Measurements from ENCODE around the gene NCKAP5. TPM values are rescaled to one million over a fixed set of nuclear protein-coding genes. Genes with fewer than 3 reads are reported as not detected.

NCKAP5 gene
- total RNA-seq, 1 donor from 2014 or later = 7.4 TPM

DNA sequence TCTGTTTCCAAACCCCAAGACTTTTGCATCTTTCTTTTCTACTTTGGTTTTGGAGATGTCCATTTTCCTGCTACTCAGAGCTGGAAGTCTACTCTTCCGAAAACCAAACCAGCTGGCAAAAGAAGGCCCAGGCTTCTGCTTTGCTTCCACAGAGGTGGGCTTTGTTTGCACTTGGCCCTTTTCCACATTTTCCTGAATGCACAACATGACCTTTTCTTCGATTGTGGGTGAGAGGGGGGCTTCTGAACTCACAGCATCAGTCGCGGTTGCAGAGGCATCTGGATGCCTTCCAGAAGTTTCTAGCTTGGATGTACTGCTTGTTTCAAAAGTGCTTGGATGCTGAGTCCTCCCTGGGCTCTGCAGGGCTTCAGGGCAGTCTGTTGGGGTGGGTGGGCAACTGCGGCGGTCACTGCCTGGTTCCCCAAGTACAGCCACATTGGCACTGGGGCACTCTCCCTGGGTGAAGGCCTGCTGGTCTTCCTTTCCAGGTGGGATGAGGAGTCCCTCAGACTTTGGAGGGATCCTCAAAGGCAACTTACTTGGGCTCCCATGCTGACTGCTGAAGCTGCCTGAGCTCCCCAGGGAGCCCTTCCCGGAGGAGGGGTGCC, 786.0 kb downstream of the NCKAP5 start:
- H3K9me3 Mint-ChIP-seq (ENCODE audit: unreplicated experiment) = no peaks in the 10 kb centered on the region
- no peak overlapping the region for H3K27ac Mint-ChIP-seq (ENCODE audit: unreplicated experiment)
- H3K36me3 Mint-ChIP-seq (ENCODE audit: low read depth, unreplicated experiment) = peaks cover 11% of the 10 kb centered on the region
- H3K4me1 Mint-ChIP-seq (ENCODE audit: unreplicated experiment) = no peaks in the 10 kb centered on the region
- no peak for DNase-seq (ENCODE audit: low spot score)
- H3K4me3 Mint-ChIP-seq (ENCODE audit: unreplicated experiment) = no peak overlapping the region
- TF ChIP-seq, protein P1, sequence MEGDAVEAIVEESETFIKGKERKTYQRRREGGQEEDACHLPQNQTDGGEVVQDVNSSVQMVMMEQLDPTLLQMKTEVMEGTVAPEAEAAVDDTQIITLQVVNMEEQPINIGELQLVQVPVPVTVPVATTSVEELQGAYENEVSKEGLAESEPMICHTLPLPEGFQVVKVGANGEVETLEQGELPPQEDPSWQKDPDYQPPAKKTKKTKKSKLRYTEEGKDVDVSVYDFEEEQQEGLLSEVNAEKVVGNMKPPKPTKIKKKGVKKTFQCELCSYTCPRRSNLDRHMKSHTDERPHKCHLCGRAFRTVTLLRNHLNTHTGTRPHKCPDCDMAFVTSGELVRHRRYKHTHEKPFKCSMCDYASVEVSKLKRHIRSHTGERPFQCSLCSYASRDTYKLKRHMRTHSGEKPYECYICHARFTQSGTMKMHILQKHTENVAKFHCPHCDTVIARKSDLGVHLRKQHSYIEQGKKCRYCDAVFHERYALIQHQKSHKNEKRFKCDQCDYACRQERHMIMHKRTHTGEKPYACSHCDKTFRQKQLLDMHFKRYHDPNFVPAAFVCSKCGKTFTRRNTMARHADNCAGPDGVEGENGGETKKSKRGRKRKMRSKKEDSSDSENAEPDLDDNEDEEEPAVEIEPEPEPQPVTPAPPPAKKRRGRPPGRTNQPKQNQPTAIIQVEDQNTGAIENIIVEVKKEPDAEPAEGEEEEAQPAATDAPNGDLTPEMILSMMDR (IDR thresholded peaks at IDR 0.05; ENCODE audit: unreplicated experiment) = no peak
- H3K27me3 Mint-ChIP-seq (ENCODE audit: unreplicated experiment) = no peaks in the 10 kb centered on the region

DNA sequence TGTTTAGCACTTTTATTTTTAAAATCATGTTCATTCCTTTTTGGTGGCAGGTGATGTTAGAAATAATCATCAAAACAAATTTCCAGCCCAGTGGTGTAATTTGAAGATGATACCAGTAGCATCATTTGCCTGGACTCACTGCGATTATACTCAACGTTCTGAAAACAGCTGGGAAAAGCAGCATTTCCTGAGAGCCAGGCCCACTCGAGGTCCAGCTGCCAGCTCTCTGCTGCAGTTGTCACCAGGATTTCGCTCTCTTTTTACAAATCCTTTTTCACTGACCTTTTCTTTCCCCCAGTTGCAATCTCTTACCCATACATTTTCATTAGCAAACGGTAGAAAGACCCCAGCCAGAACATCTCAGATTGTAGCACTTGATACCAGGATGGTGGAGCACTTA, 787.6 kb downstream of the NCKAP5 start:
- Mint-ChIP-seq H3K4me3 (ENCODE audit: unreplicated experiment) (no peak overlapping the region), H3K4me1 (ENCODE audit: unreplicated experiment) (no peaks in the 10 kb centered on the region), H3K9me3 (ENCODE audit: unreplicated experiment) (no peaks in the 10 kb centered on the region), H3K36me3 (ENCODE audit: low read depth, unreplicated experiment) (peaks cover 11% of the 10 kb centered on the region), H3K27ac (ENCODE audit: unreplicated experiment) (no peak overlapping the region), H3K27me3 (ENCODE audit: unreplicated experiment) (no peaks in the 10 kb centered on the region)
- no peak for DNase-seq (ENCODE audit: low spot score)
- TF ChIP-seq, protein P1 (IDR thresholded peaks at IDR 0.05; ENCODE audit: unreplicated experiment) = no peak

DNA sequence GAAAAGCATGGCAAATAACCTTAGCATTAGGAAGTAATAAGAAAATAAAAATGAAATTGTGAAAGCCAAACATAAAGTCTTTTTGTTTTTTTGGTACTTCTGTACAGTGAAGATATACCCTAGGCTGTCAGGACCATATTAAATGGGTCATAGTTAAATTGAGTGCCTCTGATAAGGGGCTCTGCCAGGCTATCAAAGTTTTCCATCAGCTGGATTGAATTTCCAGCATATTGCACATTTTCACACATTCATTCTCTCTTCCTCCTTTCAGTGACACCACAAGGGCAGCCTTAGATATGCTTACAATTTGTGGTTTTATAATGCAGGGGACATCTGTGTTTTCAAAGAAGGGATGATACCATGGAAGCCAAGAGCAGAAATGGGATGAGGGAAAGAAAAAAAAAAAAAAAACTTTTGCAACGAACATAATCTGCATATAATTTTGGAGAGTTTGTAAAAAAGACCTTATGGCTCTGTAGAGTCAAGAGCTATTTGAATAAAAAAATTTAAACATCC, 789.0 kb downstream of the NCKAP5 start:
- no peaks in the 10 kb centered on the region for H3K9me3 Mint-ChIP-seq (ENCODE audit: unreplicated experiment)
- no peak overlapping the region for H3K4me3 Mint-ChIP-seq (ENCODE audit: unreplicated experiment)
- H3K36me3 Mint-ChIP-seq (ENCODE audit: low read depth, unreplicated experiment) = peaks cover 11% of the 10 kb centered on the region
- H3K4me1 Mint-ChIP-seq (ENCODE audit: unreplicated experiment) = no peaks in the 10 kb centered on the region
- TF ChIP-seq, protein P1 (IDR thresholded peaks at IDR 0.05; ENCODE audit: unreplicated experiment) = no peak
- no peak for DNase-seq (ENCODE audit: low spot score)
- H3K27me3 Mint-ChIP-seq (ENCODE audit: unreplicated experiment) = no peaks in the 10 kb centered on the region
- H3K27ac Mint-ChIP-seq (ENCODE audit: unreplicated experiment) = no peak overlapping the region

DNA sequence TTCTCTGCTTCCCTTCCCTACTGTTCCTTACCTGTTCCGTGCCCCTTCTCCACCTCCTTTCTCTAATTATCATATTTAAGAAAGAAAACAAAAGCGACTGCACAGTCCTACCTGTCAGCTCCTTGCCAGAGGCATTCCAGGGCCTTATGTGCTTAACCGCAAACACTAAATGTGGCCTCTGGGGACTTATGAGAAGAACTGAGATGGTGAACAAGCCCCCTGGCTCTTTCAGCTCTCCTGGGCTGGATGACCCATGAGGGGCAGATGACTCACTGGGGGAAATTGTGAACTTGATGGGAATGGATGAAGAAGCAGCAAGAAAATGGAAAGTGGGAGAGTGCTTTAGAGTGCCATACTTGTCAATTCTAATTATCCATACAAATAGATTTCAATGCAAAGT, 792.0 kb downstream of the NCKAP5 start:
- Mint-ChIP-seq H3K36me3 (ENCODE audit: low read depth, unreplicated experiment) (no peaks in the 10 kb centered on the region), H3K9me3 (ENCODE audit: unreplicated experiment) (no peaks in the 10 kb centered on the region), H3K4me1 (ENCODE audit: unreplicated experiment) (no peaks in the 10 kb centered on the region), H3K4me3 (ENCODE audit: unreplicated experiment) (no peak overlapping the region), H3K27ac (ENCODE audit: unreplicated experiment) (no peak overlapping the region), H3K27me3 (ENCODE audit: unreplicated experiment) (no peaks in the 10 kb centered on the region)
- TF ChIP-seq, protein P1 (IDR thresholded peaks at IDR 0.05; ENCODE audit: unreplicated experiment) = no peak
- no peak for DNase-seq (ENCODE audit: low spot score)

DNA sequence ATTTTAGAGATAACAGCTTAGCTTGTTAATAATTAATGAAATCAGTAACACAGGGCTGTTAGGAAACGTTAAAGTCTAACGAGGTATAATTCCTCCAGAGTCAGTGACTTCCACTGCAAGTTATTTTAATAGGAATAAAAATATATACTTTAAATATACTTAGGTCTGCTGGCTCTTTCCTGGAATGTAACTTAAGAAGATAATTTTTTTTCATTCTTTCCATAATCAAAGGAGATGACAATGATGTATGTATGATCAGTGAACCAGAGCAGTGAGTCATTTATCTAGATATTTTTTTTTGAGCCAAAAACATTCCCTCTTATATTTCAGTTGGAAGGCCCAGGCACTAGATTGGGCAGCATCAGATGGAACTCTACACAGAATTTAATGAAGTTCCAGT, 794.1 kb downstream of the NCKAP5 start:
- no peak overlapping the region for H3K4me3 Mint-ChIP-seq (ENCODE audit: unreplicated experiment)
- no peaks in the 10 kb centered on the region for H3K4me1 Mint-ChIP-seq (ENCODE audit: unreplicated experiment)
- H3K27ac Mint-ChIP-seq (ENCODE audit: unreplicated experiment) = no peak overlapping the region
- no peak for DNase-seq (ENCODE audit: low spot score)
- TF ChIP-seq, protein P1 (IDR thresholded peaks at IDR 0.05; ENCODE audit: unreplicated experiment) = no peak
- H3K36me3 Mint-ChIP-seq (ENCODE audit: low read depth, unreplicated experiment) = no peaks in the 10 kb centered on the region
- H3K27me3 Mint-ChIP-seq (ENCODE audit: unreplicated experiment) = no peaks in the 10 kb centered on the region
- no peaks in the 10 kb centered on the region for H3K9me3 Mint-ChIP-seq (ENCODE audit: unreplicated experiment)
